NCI-H82 treated with DMSO at 0.1 percent for 48 hours (cell line): ENCODE results near the gene ITFG1.
"Not testable (repeated sequence)": the region's sequence is repeated elsewhere in the genome, so short reads cannot be mapped to it uniquely, and the experiment has no call there.

Source experiments
- DNase-seq: peaks from one replicate; lab custom pipeline; 2025; ENCODE audit not compliant: unreplicated experiment; lab: John Stamatoyannopoulos, UW

ITFG1 gene

GRCh38 chr16:47342055-47342454 is 118.8 kb downstream of the ITFG1 start:
- DNase-seq = no peak

DNA sequence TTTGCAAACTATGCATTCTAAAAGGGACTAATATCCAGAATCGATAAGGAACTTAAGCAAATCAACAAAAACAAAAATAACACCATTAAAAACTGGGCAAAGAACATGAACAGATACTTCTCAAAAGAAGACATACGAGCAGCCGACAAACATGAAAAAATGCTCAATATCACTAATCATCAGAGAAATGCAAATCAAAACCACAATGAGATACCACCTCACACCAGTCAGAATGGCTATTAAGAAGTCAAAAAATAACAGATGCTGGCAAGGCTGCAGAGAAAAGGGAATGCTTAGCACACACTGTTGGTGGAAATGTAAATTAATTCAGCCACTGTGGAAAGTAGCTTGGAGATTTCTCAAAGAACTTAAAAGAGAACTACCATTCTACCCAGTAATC is 130.3 kb downstream of the ITFG1 start:
- not testable (repeated sequence) for DNase-seq

- not testable (repeated sequence) for DNase-seq
Observed at GRCh38 chr16:47324309-47324708, 136.6 kb downstream of the ITFG1 start.

DNA sequence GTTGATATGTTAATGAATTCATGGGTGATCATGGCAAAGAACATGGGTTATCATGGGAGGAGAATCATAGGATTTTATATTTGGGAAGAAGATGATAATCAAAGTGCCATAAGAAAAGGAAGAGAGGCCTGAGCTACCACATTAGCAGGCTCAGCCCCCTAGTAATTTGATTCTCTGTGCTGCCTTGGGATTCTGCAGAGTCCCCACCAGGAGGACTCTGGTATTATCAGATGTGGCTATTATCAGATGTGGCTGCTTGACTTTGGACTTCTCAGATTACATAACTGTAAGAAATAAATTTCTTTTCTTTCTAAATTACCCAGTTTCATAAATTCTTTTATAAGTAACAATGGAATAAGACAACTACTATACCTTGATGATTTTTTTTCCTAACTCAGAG is 137.6 kb downstream of the ITFG1 start:
- DNase-seq = no peak

GRCh38 chr16:47320546-47321310 is 140.1 kb downstream of the ITFG1 start:
- no peak for DNase-seq

GRCh38 chr16:47317465-47318240 is 143.2 kb downstream of the ITFG1 start:
- no peak for DNase-seq

DNA sequence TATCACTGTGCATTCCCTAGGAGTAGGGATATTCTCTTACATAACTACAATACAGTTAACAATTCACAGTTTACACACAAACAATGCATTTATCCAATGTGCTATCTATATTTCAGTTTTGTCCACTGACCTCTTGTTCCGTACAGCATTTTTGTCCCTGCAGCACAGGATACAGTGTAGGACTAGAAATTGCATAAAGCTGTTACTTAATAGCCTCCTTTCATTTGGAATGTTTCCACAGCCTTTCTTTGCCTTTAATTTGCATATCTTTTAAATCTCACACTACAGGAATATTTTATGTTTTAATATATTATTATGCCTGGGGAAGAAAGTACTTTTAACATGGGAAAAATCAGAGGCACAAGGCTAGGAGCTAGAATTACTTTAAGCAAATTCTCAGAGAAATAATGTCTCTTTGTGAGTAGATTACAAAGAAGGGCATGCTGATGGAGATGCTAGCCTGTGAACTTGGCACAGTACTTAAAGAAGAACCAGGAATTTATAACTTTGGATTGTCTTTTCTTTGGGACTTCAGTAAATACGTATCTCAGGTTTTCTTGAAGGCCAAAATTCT is 144.3 kb downstream of the ITFG1 start:
- DNase-seq = no peak

DNA sequence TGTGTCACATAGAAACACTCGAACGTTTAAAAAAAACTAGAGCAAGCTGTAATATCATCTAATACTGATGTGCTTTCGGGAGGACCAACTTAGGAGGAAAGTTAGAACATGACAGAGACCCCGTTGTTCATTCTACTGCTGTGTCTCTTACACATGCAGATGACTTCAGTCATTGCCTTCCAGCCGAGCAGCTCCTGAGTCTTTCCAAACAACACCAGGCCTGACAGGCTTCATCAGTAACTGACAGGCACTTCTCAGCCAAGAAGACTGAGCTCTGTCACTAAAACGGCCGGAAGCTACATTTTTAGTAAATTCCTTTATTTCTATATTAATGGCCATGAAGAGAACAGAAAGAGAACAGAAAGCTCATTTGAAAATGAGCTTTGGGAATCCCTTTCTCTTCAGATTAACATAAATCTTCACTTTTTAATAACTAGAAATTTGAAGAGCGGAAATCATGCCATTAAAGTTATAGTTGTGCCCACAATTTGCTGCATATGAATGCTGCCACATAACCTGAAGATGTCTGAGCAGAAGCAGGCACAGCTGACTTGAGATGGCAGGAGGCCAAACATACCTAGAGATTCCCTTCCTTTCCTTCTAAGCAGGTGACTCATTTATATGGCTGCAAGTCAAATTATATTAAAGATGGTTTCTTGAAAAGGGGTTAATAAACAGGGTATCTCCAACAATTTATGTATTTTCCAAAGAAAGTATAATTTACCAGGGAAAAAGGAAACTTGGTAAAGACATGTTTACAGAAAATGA is 148.9 kb downstream of the ITFG1 start:
- DNase-seq = no peak

DNA sequence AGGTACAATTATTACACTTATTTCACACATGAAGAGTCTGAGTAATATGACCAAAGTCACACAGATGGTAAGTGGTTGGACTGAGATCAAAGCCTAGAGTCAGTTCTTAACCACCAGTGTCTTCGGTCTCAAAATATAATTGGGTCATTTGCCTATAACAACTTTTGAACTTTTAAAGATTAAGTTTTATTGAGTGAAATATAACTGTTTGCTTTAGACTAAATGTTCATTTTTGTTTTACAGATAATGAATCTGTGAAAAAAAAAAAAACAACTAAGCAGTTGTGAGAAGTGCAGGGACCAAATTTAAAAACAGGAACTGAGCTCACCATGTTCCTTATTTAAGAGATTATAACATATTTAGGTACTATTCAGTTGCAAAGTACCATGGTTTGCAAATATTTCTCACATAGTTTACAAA is 150.1 kb downstream of the ITFG1 start:
- no peak for DNase-seq

DNA sequence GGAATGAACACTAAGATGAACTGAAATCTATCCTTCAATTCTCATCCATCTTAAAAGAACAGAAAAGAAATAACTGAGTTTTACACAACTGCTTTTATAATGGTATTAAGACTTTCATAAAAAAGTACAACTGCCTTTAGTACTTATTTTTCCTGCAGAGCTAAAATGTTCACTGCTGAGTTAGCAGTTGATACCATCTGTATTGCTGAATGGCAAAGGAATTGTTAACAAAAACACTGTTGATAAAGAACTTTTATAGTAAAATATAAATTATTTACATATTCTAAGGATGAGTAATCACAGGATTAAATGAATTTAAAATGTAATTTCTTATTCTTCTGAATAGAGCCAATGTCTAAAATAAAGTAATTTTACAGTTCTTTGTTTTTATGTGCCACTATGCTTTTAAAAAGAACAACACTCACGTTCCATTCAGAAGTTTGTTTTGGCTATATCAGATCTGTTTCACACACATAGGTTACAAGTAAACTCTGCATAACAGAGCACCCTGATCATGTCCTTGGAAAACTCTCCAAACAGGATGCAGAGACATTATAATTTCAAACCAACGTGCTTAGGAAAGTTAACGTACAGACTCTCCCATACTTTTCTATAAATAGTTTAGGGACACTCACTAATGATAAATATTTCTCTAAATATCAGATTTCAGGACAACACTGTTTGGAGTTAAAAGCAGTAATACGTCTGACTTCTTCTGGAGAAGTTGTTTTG is 151.1 kb downstream of the ITFG1 start:
- DNase-seq = no peak

DNA sequence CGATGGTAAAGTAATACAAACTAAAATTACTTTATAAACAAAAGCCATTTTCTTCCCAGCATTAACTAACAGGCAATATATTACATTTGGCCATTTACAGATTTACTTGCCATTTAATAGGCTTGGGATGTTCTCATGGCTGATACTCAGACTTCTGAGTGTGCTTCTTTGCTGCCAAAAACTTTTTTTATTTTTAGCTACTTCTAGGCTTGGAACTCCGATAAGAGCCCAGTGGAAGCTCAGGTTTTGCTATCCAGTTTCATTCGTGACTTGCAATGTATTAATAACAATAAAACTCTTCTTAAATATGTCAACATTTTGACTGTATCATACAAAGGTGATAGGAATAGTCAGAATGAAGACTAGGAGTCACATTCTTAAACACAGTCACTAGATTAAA is 152.3 kb downstream of the ITFG1 start:
- DNase-seq = no peak

GRCh38 chr16:47304563-47304962 is 156.3 kb downstream of the ITFG1 start:
- DNase-seq = no peak

- no peak for DNase-seq
Observed at GRCh38 chr16:47299587-47299986, 161.3 kb downstream of the ITFG1 start.

- DNase-seq = no peak
Observed at GRCh38 chr16:47284999-47285398, 175.9 kb downstream of the ITFG1 start.

GRCh38 chr16:47278306-47278970 is 182.4 kb downstream of the ITFG1 start:
- no peak for DNase-seq

DNA sequence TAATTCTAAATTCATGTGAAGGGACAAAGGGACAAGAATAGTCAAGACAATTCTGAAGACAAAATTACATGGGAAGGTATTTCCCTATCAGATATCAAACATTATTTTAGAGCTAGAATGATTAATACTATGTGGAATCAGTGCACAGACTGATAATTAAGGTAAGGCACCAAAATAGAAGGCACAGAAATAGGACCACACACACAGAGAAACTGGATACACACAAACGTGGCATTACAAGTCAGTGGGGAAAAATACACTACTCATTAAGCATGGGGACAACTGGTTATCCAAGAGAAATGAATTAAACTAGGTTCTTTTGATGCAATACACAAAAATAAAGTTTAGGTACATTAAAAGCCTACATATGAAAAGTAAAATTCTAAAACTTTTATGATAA is 184.3 kb downstream of the ITFG1 start:
- no peak for DNase-seq

- no peak for DNase-seq
Observed at GRCh38 chr16:47262938-47263337, 197.9 kb downstream of the ITFG1 start.

DNA sequence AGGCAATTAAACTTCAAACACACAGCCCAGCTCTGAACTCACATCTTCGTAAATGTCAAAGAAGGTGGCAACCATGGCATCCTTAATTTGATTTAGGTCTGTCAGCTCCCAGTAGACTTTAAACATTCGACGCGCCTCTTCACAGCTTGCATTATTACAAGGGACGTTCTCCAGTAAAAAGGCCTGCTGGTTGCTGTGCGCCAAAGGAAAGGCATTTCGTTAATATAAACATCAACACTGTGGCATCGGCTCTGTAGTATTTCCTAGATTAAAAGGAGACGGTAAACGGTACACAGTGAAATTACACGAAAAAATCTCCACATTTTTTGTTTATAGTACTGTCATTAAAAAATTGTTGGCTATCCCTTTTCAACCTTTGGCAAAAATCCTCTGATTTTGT is 200.4 kb downstream of the ITFG1 start:
- DNase-seq = no peak

- no peak for DNase-seq
Observed at GRCh38 chr16:47258874-47259461, 201.9 kb downstream of the ITFG1 start.

DNA sequence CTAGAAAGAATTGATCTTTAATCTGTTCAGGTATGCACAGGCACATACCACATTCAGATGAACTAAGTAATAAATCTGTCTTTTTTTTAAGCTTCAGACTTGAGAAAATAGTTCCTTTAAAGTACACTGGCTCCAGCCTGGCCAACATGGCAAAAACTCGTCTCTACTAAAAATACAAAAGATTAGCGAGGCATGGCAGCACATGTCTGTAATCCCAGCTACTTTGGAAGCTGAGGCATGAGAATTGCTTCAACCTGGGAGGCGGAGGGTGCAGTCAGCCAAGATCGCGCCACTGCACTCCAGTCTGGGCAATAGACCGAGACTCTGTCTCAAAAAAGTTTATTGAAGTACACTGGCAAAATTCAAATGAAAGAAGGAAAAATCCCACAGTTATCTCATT is 206.1 kb downstream of the ITFG1 start:
- DNase-seq = no peak
